ENCODE data around the gene EFCC1.

Gene EFCC1

GRCh38 chr3:129025691-129026435 is 24.8 kb downstream of the EFCC1 start (continued):
- no peak for TF ChIP-seq CSRNP3 (CRISPR knock-in tag; IDR thresholded peaks at IDR 0.05)
- TF ChIP-seq TOX (CRISPR knock-in tag; IDR thresholded peaks at IDR 0.05; ENCODE audit: borderline replicate concordance), result no peak
- TF ChIP-seq BACH2 (CRISPR knock-in tag; IDR thresholded peaks at IDR 0.05; ENCODE audit: borderline replicate concordance), result no peak
- TF ChIP-seq ZNF565 (CRISPR knock-in tag; conservative IDR thresholded peaks at IDR 0.05; ENCODE audit: low read depth), result no peak
- no peak for TF ChIP-seq GLIS3 (CRISPR knock-in tag; IDR thresholded peaks at IDR 0.05)

- peak; percentile 99 for ATAC-seq
- TF ChIP-seq ZNF70 (CRISPR knock-in tag; IDR thresholded peaks at IDR 0.05) (peak; percentile 80), ARNTL (CRISPR knock-in tag; IDR thresholded peaks at IDR 0.05; ENCODE audit: borderline replicate concordance, low read depth) (no peak)
Observed at GRCh38 chr3:129026728-129027543, 25.8 kb downstream of the EFCC1 start.

GRCh38 chr3:129027544-129027880 is 26.4 kb downstream of the EFCC1 start:
- ATAC-seq, result no peak
- no peak for TF ChIP-seq POU6F1 (CRISPR knock-in tag; IDR thresholded peaks at IDR 0.05; ENCODE audit: borderline replicate concordance, low read depth)
- no peak for TF ChIP-seq OSR1 (CRISPR knock-in tag; IDR thresholded peaks at IDR 0.05)

GRCh38 chr3:129028866-129029265 is 27.8 kb downstream of the EFCC1 start:
- TF ChIP-seq TCF4 (CRISPR knock-in tag; IDR thresholded peaks at IDR 0.05; ENCODE audit: borderline replicate concordance) (no peak), PPARA (CRISPR knock-in tag; IDR thresholded peaks at IDR 0.05; ENCODE audit: borderline replicate concordance) (no peak), RARB (CRISPR knock-in tag; IDR thresholded peaks at IDR 0.05) (no peak), CREB5 (CRISPR knock-in tag; IDR thresholded peaks at IDR 0.05; ENCODE audit: low read depth) (no peak), CSRNP3 (CRISPR knock-in tag; IDR thresholded peaks at IDR 0.05) (no peak), BACH2 (CRISPR knock-in tag; IDR thresholded peaks at IDR 0.05; ENCODE audit: borderline replicate concordance) (no peak), OSR1 (CRISPR knock-in tag; IDR thresholded peaks at IDR 0.05) (no peak), CSDC2 (CRISPR knock-in tag; IDR thresholded peaks at IDR 0.05) (no peak), ARNTL (CRISPR knock-in tag; IDR thresholded peaks at IDR 0.05; ENCODE audit: borderline replicate concordance, low read depth) (no peak), ZNF565 (CRISPR knock-in tag; conservative IDR thresholded peaks at IDR 0.05; ENCODE audit: low read depth) (no peak), ZFP3 (CRISPR knock-in tag; IDR thresholded peaks at IDR 0.05) (no peak), PATZ1 (CRISPR knock-in tag; IDR thresholded peaks at IDR 0.05; ENCODE audit: borderline replicate concordance) (no peak), SNAI2 (CRISPR knock-in tag; IDR thresholded peaks at IDR 0.05) (no peak), TOX (CRISPR knock-in tag; IDR thresholded peaks at IDR 0.05; ENCODE audit: borderline replicate concordance) (no peak), TSHZ2 (CRISPR knock-in tag; IDR thresholded peaks at IDR 0.05) (no peak), ZNF70 (CRISPR knock-in tag; IDR thresholded peaks at IDR 0.05) (no peak), ZNF8 (CRISPR knock-in tag; IDR thresholded peaks at IDR 0.05) (no peak)
- no peak for ATAC-seq

Measured in SK-N-SH treated with all-trans-retinoic acid at 6 μM for 48 hours (cell line).